ENCODE measurements around the gene PPIP5K2. TPM values are rescaled to one million over a fixed set of nuclear protein-coding genes. Genes with fewer than 3 reads are reported as not detected.

PPIP5K2 gene
- total and polyA plus RNA-seq, 2 of the 8 experiments (the other 6 are each of a cell fraction or from before 2014, with no cell fraction given) = 14.8 to 46.6 TPM

DNA sequence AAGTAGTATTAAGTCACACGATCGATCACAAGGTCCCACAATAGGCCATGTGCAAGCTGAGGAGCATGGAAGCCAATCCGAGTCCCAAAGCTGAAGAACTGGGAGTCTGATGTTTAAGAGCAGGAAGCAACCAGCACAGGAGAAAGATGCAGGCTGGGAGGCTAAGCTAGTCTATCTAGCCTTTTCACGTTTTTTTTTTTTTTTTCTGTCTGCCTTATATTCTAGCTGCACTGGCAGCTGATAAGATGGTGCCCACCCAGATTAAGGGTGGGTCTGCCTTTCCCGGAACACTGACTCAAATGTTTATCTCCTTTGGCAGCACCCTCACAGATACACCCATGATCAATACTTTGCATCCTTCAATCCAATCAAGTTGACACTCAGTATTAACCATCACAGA lies 6.5 kb downstream of the PPIP5K2 start:
- Histone ChIP-seq H3K79me2 (ENCODE audit: control insufficient read depth in 1 of 2, insufficient read depth in 2 of 2, low read length in 2 of 2) (peaks cover 0 to 14% of the 10 kb centered on the region in 2 experiments; a peak in 2 of 4 replicates), H3K18ac (ENCODE audit: extremely low read depth, low read length) (no peak overlapping the region), H4K20me1 (replicated peaks in 1 of 2; ENCODE audit: control insufficient read depth in 1 of 2, insufficient read depth in 2 of 2, low read length in 2 of 2) (no peaks in the 10 kb centered on the region), H3K9me3 (ENCODE audit: insufficient read depth in 2 of 2, low read depth in 1 of 2, low read length in 1 of 2) (no peaks in the 10 kb centered on the region), H3K23me2 (ENCODE audit: low read depth, low read length) (no peaks in the 10 kb centered on the region), H3K4me3 (ENCODE audit: extremely low read depth in 1 of 4, insufficient read depth in 2 of 4, low read depth in 3 of 4, low read length in 4 of 4) (no peak overlapping the region), H3K36me3 (ENCODE audit: control insufficient read depth in 2 of 4, insufficient read depth in 4 of 4, low read length in 3 of 4) (peaks cover 0 to 3% (median 0%) of the 10 kb centered on the region in 4 experiments; a peak in 1 of 8 replicates), H2AK5ac (ENCODE audit: low read depth, low read length) (no peak overlapping the region), H3K79me1 (ENCODE audit: low read depth, low read length) (no peaks in the 10 kb centered on the region), H3K4me2 (ENCODE audit: insufficient read depth in 1 of 2, low read depth in 2 of 2, low read length in 2 of 2) (no peak overlapping the region), H2BK15ac (ENCODE audit: low read length) (no peak overlapping the region), H2BK120ac (replicated peaks; ENCODE audit: low read depth, low read length) (no peak overlapping the region), H2BK20ac (ENCODE audit: low read length) (no peak overlapping the region), H3K27me3 (replicated peaks in 1 of 4; ENCODE audit: control insufficient read depth in 3 of 4, extremely low read depth in 1 of 4, insufficient read depth in 3 of 4, low read length in 3 of 4) (no peaks in the 10 kb centered on the region), H4K8ac (ENCODE audit: extremely low read depth, insufficient read depth, low read length) (no peak overlapping the region), H3K9ac (replicated peaks in 1 of 4; ENCODE audit: extremely low read depth in 1 of 4, low read depth in 3 of 4, low read length in 3 of 4) (no peak overlapping the region), H2BK12ac (ENCODE audit: low read depth, low read length) (no peak overlapping the region), H4K91ac (replicated peaks; ENCODE audit: insufficient read length, low read length) (no peak overlapping the region), H2AFZ (ENCODE audit: low read length) (no peak overlapping the region), H4K5ac (ENCODE audit: insufficient read length, low read depth, low read length) (no peak overlapping the region), H3K14ac (ENCODE audit: insufficient read length) (no peak overlapping the region), H3K23ac (ENCODE audit: insufficient read length) (no peak overlapping the region), H3K4ac (replicated peaks; ENCODE audit: insufficient read length, low read depth, low read length) (no peak overlapping the region), H3K27ac (ENCODE audit: low read depth, low read length) (no peak overlapping the region), H3K4me1 (replicated peaks in 1 of 4; ENCODE audit: control insufficient read depth in 3 of 4, insufficient read depth in 4 of 4, low read length in 3 of 4) (no peaks in the 10 kb centered on the region), H2BK5ac (ENCODE audit: low read depth, low read length) (no peak overlapping the region), H3K56ac (replicated peaks; ENCODE audit: insufficient read length, low read depth, low read length) (no peak overlapping the region)
- WGBS, 2 experiments (ENCODE audit: extremely low coverage in 1 of 2, insufficient coverage in 1 of 2, insufficient read length in 1 of 2, insufficient replicate concordance in 2 of 2, low coverage in 1 of 2, low lambda C conversion rate in 2 of 2, missing lambda C conversion rate in 1 of 2) = 86% methylated on average over 5 of the region's 5 CpGs; no CpG with 5 or more reads in 1 of the 2 experiments
- POLR2A ChIA-PET (ENCODE audit: partially characterized antibody) = no interaction called here
- DNase-seq (ENCODE audit: low read depth in 1 of 2, low spot score in 2 of 2) (no peak), FAIRE-seq (no peak)
- CTCF ChIA-PET (ENCODE audit: partially characterized antibody) = interaction anchor here (0.6 to 1.6 kb wide), 3 partner anchors 13 to 1429 kb away, joined by 4 to 5 read pairs (median 4); no protein-coding TSS in a partner anchor
- no peak for TF ChIP-seq YY1 (IDR thresholded peaks at IDR 0.05; ENCODE audit: low read depth, low read length)
- no peak for TF ChIP-seq RFX5 (IDR thresholded peaks at IDR 0.05; ENCODE audit: borderline replicate concordance, low read depth, low read length)
- no peak for TF ChIP-seq TAF7 (optimal IDR thresholded peaks at IDR 0.05; ENCODE audit: borderline replicate concordance, low read depth, low read length)
- no peak for TF ChIP-seq TEAD4 (IDR thresholded peaks at IDR 0.05; ENCODE audit: low read depth, low read length)
- no peak for TF ChIP-seq SP4 (IDR thresholded peaks at IDR 0.05; ENCODE audit: low read length)
- no peak for TF ChIP-seq POLR2A (IDR thresholded peaks at IDR 0.05; ENCODE audit: control extremely low read depth in 1 of 2, low read depth in 2 of 2, low read length in 2 of 2)
- TF ChIP-seq NANOG (IDR thresholded peaks at IDR 0.05; ENCODE audit: insufficient read depth, low read depth, low read length, poor library complexity, severe bottlenecking) = no peak
- no peak for TF ChIP-seq SRF (IDR thresholded peaks at IDR 0.05; ENCODE audit: low read depth, low read length)
- no peak for TF ChIP-seq ASH2L (IDR thresholded peaks at IDR 0.05; ENCODE audit: low read length)

All from H1 (cell line).